HepG2 (cell line): ENCODE measurements around the gene PCLO.

Experiments
- CEBPG ChIP-seq: IDR thresholded peaks from 2 replicates; pipeline ENCODE4 v1.6.1; 2016
- CTCF ChIP-seq: sonication (generic); formaldehyde crosslinking; IDR thresholded peaks from 2 replicates; pipeline ENCODE4 v1.5.0; 2020; ENCODE audit warnings: mild to moderate bottlenecking, missing genetic modification reagents, moderate library complexity
- HMGXB4 ChIP-seq, 2 experiments: sonication (generic) in 1 of 2; formaldehyde crosslinking in 1 of 2; IDR thresholded peaks; 2 replicates each; pipeline versions ENCODE4 v1.4.0 to v1.6.1; 2018 to 2020; ENCODE audit warnings: missing genetic modification reagents in 2 of 2, borderline replicate concordance in 1 of 2, low read depth in 1 of 2, mild to moderate bottlenecking in 1 of 2, missing biosample characterization in 1 of 2
- HNRNPUL1 ChIP-seq: fragments of 200-400 bp; formaldehyde crosslinking; IDR thresholded peaks from 2 replicates; pipeline ENCODE4 v1.6.1; 2017; ENCODE audit warnings: low read depth, mild to moderate bottlenecking, low read length, moderate library complexity
- KDM5B ChIP-seq: sonication (generic); formaldehyde crosslinking; IDR thresholded peaks from 2 replicates; pipeline ENCODE4 v1.4.0; 2020; ENCODE audit warnings: missing genetic modification reagents, mild to moderate bottlenecking, borderline replicate concordance
- KLF6 ChIP-seq: IDR thresholded peaks from 2 replicates; pipeline ENCODE4 v1.8.0; 2016; ENCODE audit warnings: missing biosample characterization, missing genetic modification reagents
- NFE2 ChIP-seq: sonication (generic); formaldehyde crosslinking; IDR thresholded peaks from 2 replicates; pipeline ENCODE4 v1.4.0; 2020; ENCODE audit warnings: missing genetic modification reagents
- POLR2A ChIP-seq, 2 experiments: IDR thresholded peaks; 2 replicates each; pipeline ENCODE4 v1.6.1; 2011; ENCODE audit warnings: low read depth in 2 of 2, low read length in 2 of 2, mild to moderate bottlenecking in 1 of 2, moderate library complexity in 1 of 2; ENCODE audit not compliant: insufficient read depth in 1 of 2
- RFXAP ChIP-seq: sonication (generic); formaldehyde crosslinking; IDR thresholded peaks from 2 replicates; pipeline ENCODE4 v1.4.0; 2020; ENCODE audit warnings: missing genetic modification reagents, borderline replicate concordance
- ZBTB7A ChIP-seq: sonication (generic); formaldehyde crosslinking; IDR thresholded peaks from 2 replicates; pipeline ENCODE4 v1.8.0; 2022; ENCODE audit warnings: mild to moderate bottlenecking, missing genetic modification reagents
- ZHX2 ChIP-seq, 2 experiments: sonication (generic) in 1 of 2; formaldehyde crosslinking in 1 of 2; IDR thresholded peaks; 2 replicates each; pipeline versions ENCODE4 v1.6.1 to v1.9.0; 2014 to 2022; ENCODE audit warnings: antibody characterized with exemption in 1 of 2, borderline replicate concordance in 1 of 2, inconsistent platforms in 1 of 2, low read depth in 1 of 2, missing genetic modification reagents in 1 of 2
- ZNF512B ChIP-seq: sonication (generic); formaldehyde crosslinking; IDR thresholded peaks from 2 replicates; pipeline ENCODE4 v1.5.1; 2020; ENCODE audit warnings: missing genetic modification reagents, mild to moderate bottlenecking, borderline replicate concordance
- ZNF660 ChIP-seq: sonication (generic); formaldehyde crosslinking; IDR thresholded peaks from 2 replicates; pipeline ENCODE4 v1.5.1; 2020; ENCODE audit warnings: mild to moderate bottlenecking, low read depth, missing genetic modification reagents, borderline replicate concordance

GRCh38 chr7:83105063-83105462, 57.6 kb downstream of the PCLO start:
- TF ChIP-seq RFXAP (no peak), CTCF (CRISPR knock-in tag) (no peak), KDM5B (CRISPR knock-in tag) (no peak), ZHX2 (IDR thresholded peaks at IDR 0.05; ENCODE audit: low read depth) (no peak), ZHX2 (CRISPR knock-in tag; IDR thresholded peaks at IDR 0.05; ENCODE audit: borderline replicate concordance) (no peak), KLF6 (no peak), CEBPG (no peak), HMGXB4 (CRISPR knock-in tag; IDR thresholded peaks at IDR 0.05; ENCODE audit: borderline replicate concordance in 1 of 2, low read depth in 1 of 2) (no peak), ZNF660 (CRISPR knock-in tag) (no peak), HNRNPUL1 (no peak), POLR2A (IDR thresholded peaks at IDR 0.05; ENCODE audit: insufficient read depth in 1 of 2, low read depth in 2 of 2, low read length in 2 of 2) (no peak), ZNF512B (no peak), ZBTB7A (CRISPR knock-in tag) (no peak), NFE2 (CRISPR knock-in tag) (no peak)
